Neural progenitor cell (in vitro differentiated cells): Measurements from ENCODE around the gene ZYX. TPM values are rescaled to one million over a fixed set of nuclear protein-coding genes. Genes with fewer than 3 reads are reported as not detected.

Experiments used
- DNase-seq: peaks from one replicate; pipeline ENCODE4 v3.0.0-alpha.2; 2016; ENCODE audit warnings: low spot score
- H2AFZ ChIP-seq: fragments of 200-600 bp; sonication (generic); replicated peaks from 2 replicates; pipeline ENCODE4 v1.6.1; 2016; ENCODE audit warnings: antibody characterized with exemption
- H3F3A ChIP-seq: fragments of 200-600 bp; sonication (generic); 2 replicates; pipeline ENCODE4 v1.6.1; 2016; ENCODE audit warnings: antibody characterized with exemption, low read depth
- H3K27ac ChIP-seq: fragments of 200-600 bp; sonication (generic); 2 replicates; pipeline ENCODE4 v1.5.1; 2016; ENCODE audit warnings: mild to moderate bottlenecking
- H3K27me3 ChIP-seq: fragments of 200-600 bp; sonication (generic); 2 replicates; pipeline ENCODE4 v1.6.1; 2016; ENCODE audit warnings: mild to moderate bottlenecking, moderate library complexity
- H3K36me3 ChIP-seq: fragments of 200-600 bp; sonication (generic); 2 replicates; pipeline ENCODE4 v1.5.1; 2016
- H3K4me1 ChIP-seq: fragments of 200-600 bp; sonication (generic); 2 replicates; pipeline ENCODE4 v1.6.1; 2016; ENCODE audit warnings: mixed run types
- H3K4me2 ChIP-seq: fragments of 200-600 bp; sonication (generic); 2 replicates; pipeline ENCODE4 v1.6.1; 2016
- H3K4me3 ChIP-seq: fragments of 200-600 bp; sonication (generic); 2 replicates; pipeline ENCODE4 v1.5.1; 2016
- H3K79me2 ChIP-seq: fragments of 200-600 bp; sonication (generic); 2 replicates; pipeline ENCODE4 v1.6.1; 2016; ENCODE audit warnings: low read depth
- H3K9ac ChIP-seq: fragments of 200-600 bp; sonication (generic); 2 replicates; pipeline ENCODE4 v1.6.1; 2016
- H3K9me3 ChIP-seq: fragments of 200-600 bp; sonication (generic); 2 replicates; pipeline ENCODE4 v1.5.1; 2016; ENCODE audit warnings: low read depth
- H4K20me1 ChIP-seq: fragments of 200-600 bp; sonication (generic); 2 replicates; pipeline ENCODE4 v1.6.1; 2016; ENCODE audit warnings: low read depth
- H3K27ac Mint-ChIP-seq: 3 replicates; pipeline ENCODE4 v1.8.0; 2021; ENCODE audit warnings: mixed read lengths
- H3K27me3 Mint-ChIP-seq: 2 replicates; pipeline ENCODE4 v1.8.0; 2022; ENCODE audit warnings: low read depth, mild to moderate bottlenecking, inconsistent platforms, moderate library complexity, mixed read lengths; ENCODE audit not compliant: insufficient read depth
- H3K36me3 Mint-ChIP-seq: 3 replicates; pipeline ENCODE4 v1.8.0; 2021; ENCODE audit warnings: mixed read lengths
- H3K4me1 Mint-ChIP-seq: 3 replicates; pipeline ENCODE4 v1.8.0; 2021; ENCODE audit warnings: mixed read lengths
- H3K4me3 Mint-ChIP-seq: 3 replicates; pipeline ENCODE4 v1.8.0; 2021; ENCODE audit warnings: mild to moderate bottlenecking, moderate library complexity, mixed read lengths
- H3K9me3 Mint-ChIP-seq: 3 replicates; pipeline ENCODE4 v1.8.0; 2020; ENCODE audit warnings: mixed read lengths
- EZH2 ChIP-seq: fragments of 200-600 bp; sonication (generic); IDR thresholded peaks from 2 replicates; pipeline ENCODE4 v1.6.1; 2017; ENCODE audit warnings: antibody characterized with exemption, mild to moderate bottlenecking, moderate library complexity
- EZH2phosphoT487 ChIP-seq: fragments of 200-600 bp; sonication (generic); IDR thresholded peaks from 2 replicates; pipeline ENCODE4 v1.6.1; 2017; ENCODE audit warnings: antibody characterized with exemption
- total RNA-seq: library from RNA; depleted of rRNA; stranded (reverse); fragments of >200 nt; gene quantifications from 2 replicates; pipeline ENCODE4 v1.2.3, GENCODE V29; 2015; ENCODE audit warnings: low replicate concordance
- TF ChIP-seq, protein P1 (sequence below): fragments of 200-600 bp; sonication (generic); IDR thresholded peaks from 2 replicates; pipeline ENCODE4 v1.5.1; 2017; ENCODE audit warnings: antibody characterized with exemption, mild to moderate bottlenecking

The ZYX gene
- total RNA-seq, 1 donor from 2014 or later: 5.2 TPM

GRCh38 chr7:143426479-143427142 is 45.5 kb downstream of the ZYX start:
- no peaks in the 10 kb centered on the region for H3K27me3 ChIP-seq

DNA sequence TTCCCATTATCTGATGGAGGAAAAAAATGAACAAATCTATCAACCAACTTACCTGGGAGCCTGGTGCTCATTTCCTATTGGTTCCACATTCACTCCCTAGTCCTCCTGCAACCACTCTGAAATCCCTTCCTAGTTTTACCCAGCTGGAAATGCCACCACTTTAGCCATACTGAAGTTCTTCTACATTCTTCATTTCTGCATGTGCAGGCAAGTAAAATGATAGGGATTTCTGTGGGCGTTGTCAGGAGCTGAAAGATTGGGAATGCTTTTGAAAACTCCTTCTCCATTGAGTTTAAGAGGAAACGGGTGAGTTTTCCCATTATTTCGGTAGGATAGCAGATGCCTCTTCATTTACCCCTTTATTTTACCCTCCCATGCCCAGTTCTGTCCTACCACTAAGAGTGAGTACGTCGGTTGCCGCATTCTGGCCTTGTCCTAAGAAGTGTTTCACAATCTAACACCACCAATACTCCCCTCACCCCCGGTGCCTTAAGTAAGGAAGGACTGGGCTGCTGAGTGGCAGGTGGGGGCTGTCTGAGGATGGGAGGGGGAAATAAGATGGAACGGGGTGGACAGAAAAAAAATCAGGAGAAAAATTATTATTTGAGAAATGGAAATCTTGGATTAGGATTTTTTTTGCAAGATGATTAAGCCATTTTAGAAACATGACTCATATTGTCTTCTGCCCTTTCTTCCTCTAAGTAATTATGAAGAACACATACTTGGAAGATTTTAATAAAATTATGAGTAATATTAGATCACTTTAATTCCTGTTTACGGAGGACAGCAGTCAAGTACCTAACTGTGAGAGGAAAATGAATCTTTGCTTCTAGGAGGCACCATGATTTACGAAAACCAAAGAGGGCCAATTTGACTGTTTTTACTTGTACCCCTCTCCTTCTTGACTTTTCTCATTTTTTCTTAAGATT is 48.9 kb downstream of the ZYX start:
- H3K4me3 Mint-ChIP-seq: no peak overlapping the region
- no peak for DNase-seq
- H3K9me3 ChIP-seq: no peaks in the 10 kb centered on the region
- no peaks in the 10 kb centered on the region for H3K27me3 ChIP-seq
- no peak overlapping the region for H3K4me3 ChIP-seq
- H3K9ac ChIP-seq: no peak overlapping the region
- no peak overlapping the region for H3K27ac Mint-ChIP-seq
- H3K4me2 ChIP-seq: no peak overlapping the region
- no peak for TF ChIP-seq EZH2
- TF ChIP-seq, protein P1, sequence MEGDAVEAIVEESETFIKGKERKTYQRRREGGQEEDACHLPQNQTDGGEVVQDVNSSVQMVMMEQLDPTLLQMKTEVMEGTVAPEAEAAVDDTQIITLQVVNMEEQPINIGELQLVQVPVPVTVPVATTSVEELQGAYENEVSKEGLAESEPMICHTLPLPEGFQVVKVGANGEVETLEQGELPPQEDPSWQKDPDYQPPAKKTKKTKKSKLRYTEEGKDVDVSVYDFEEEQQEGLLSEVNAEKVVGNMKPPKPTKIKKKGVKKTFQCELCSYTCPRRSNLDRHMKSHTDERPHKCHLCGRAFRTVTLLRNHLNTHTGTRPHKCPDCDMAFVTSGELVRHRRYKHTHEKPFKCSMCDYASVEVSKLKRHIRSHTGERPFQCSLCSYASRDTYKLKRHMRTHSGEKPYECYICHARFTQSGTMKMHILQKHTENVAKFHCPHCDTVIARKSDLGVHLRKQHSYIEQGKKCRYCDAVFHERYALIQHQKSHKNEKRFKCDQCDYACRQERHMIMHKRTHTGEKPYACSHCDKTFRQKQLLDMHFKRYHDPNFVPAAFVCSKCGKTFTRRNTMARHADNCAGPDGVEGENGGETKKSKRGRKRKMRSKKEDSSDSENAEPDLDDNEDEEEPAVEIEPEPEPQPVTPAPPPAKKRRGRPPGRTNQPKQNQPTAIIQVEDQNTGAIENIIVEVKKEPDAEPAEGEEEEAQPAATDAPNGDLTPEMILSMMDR: no peak
- no peak for TF ChIP-seq EZH2phosphoT487
- H3F3A ChIP-seq: no peaks in the 10 kb centered on the region
- no peaks in the 10 kb centered on the region for H4K20me1 ChIP-seq
- peaks cover 2% of the 10 kb centered on the region for H3K9me3 Mint-ChIP-seq
- no peaks in the 10 kb centered on the region for H3K36me3 Mint-ChIP-seq
- H3K4me1 ChIP-seq: no peaks in the 10 kb centered on the region
- H3K27ac ChIP-seq: no peak overlapping the region
- H3K27me3 Mint-ChIP-seq: no peaks in the 10 kb centered on the region
- H3K79me2 ChIP-seq: no peaks in the 10 kb centered on the region
- H3K4me1 Mint-ChIP-seq: no peaks in the 10 kb centered on the region
- H2AFZ ChIP-seq: peak overlapping the region; percentile 57
- H3K36me3 ChIP-seq: no peaks in the 10 kb centered on the region

More at GRCh38 chr7:143426479-143427142, 45.5 kb downstream of the ZYX start:
- Histone ChIP-seq H3K4me1 (no peaks in the 10 kb centered on the region), H3K9ac (no peak overlapping the region), H3K4me2 (no peak overlapping the region), H3K27ac (no peak overlapping the region), H4K20me1 (no peaks in the 10 kb centered on the region), H3K36me3 (no peaks in the 10 kb centered on the region), H3F3A (no peaks in the 10 kb centered on the region), H3K4me3 (no peak overlapping the region), H3K79me2 (no peaks in the 10 kb centered on the region), H3K9me3 (no peaks in the 10 kb centered on the region), H2AFZ (no peak overlapping the region)
- DNase-seq: no peak
- H3K4me1 Mint-ChIP-seq: no peaks in the 10 kb centered on the region
- H3K27ac Mint-ChIP-seq: no peak overlapping the region
- H3K9me3 Mint-ChIP-seq: peaks cover 10% of the 10 kb centered on the region
- peaks cover 4% of the 10 kb centered on the region for H3K27me3 Mint-ChIP-seq
- H3K36me3 Mint-ChIP-seq: no peaks in the 10 kb centered on the region
- no peak for TF ChIP-seq EZH2phosphoT487
- TF ChIP-seq, protein P1: no peak
- no peak for TF ChIP-seq EZH2
- no peak overlapping the region for H3K4me3 Mint-ChIP-seq

- no peaks in the 10 kb centered on the region for H3K9me3 ChIP-seq
These were observed 50.0 kb downstream of the ZYX start for GRCh38 chr7:143431109-143431508.

More at GRCh38 chr7:143431109-143431508, 50.0 kb downstream of the ZYX start:
- Histone ChIP-seq H3K79me2 (no peaks in the 10 kb centered on the region), H3K27ac (no peak overlapping the region), H3K4me2 (no peak overlapping the region), H3K4me3 (no peak overlapping the region), H3F3A (no peaks in the 10 kb centered on the region), H3K36me3 (no peaks in the 10 kb centered on the region), H4K20me1 (no peaks in the 10 kb centered on the region), H3K9ac (no peak overlapping the region), H2AFZ (no peak overlapping the region), H3K4me1 (no peaks in the 10 kb centered on the region), H3K27me3 (no peaks in the 10 kb centered on the region)
- Mint-ChIP-seq H3K4me3 (no peak overlapping the region), H3K4me1 (no peaks in the 10 kb centered on the region), H3K27me3 (no peaks in the 10 kb centered on the region), H3K36me3 (no peaks in the 10 kb centered on the region), H3K27ac (no peak overlapping the region), H3K9me3 (peaks cover 4% of the 10 kb centered on the region)
- no peak for TF ChIP-seq EZH2phosphoT487
- TF ChIP-seq EZH2: no peak
- TF ChIP-seq, protein P1: no peak
- no peak for DNase-seq
